Keratinocyte (primary cell): Measurements from ENCODE around the gene TMEM132D. TPM values are rescaled to one million over a fixed set of nuclear protein-coding genes. Genes with fewer than 3 reads are reported as not detected.

Source experiments
- DNase-seq: peaks from one replicate; pipeline ENCODE4 v3.0.0-alpha.2; 2011; ENCODE audit warnings: low read depth, missing footprints, low spot score
- FAIRE-seq: peaks from 2 replicates; lab custom pipeline; 2011; peaks lifted over from hg19 to GRCh38; lab: Jason Lieb, UNC
- H2AFZ ChIP-seq: 2 replicates; pipeline ENCODE4 v1.6.0; 2012; ENCODE audit warnings: low read length, control low read depth, inconsistent platforms; ENCODE audit not compliant: control insufficient read depth
- H3K27ac ChIP-seq: 2 replicates; pipeline ENCODE4 v1.5.1; 2011; ENCODE audit warnings: low read length; ENCODE audit not compliant: control insufficient read depth, insufficient read depth
- H3K27me3 ChIP-seq: 3 replicates; pipeline ENCODE4 v1.6.0; 2011; ENCODE audit warnings: low read length; ENCODE audit not compliant: control insufficient read depth, insufficient read depth; ENCODE audit errors: extremely low read depth
- H3K36me3 ChIP-seq, 2 experiments: 2 replicates in 1 of 2; 3 replicates in 1 of 2; pipeline ENCODE4 v1.5.1; 2011; ENCODE audit warnings: low read length in 2 of 2, mild to moderate bottlenecking in 1 of 2; ENCODE audit not compliant: control insufficient read depth in 2 of 2, insufficient read depth in 2 of 2; ENCODE audit errors: extremely low read depth in 1 of 2
- H3K4me1 ChIP-seq: 3 replicates; pipeline ENCODE4 v1.5.1; 2011; ENCODE audit warnings: low read length; ENCODE audit not compliant: control insufficient read depth, insufficient read depth; ENCODE audit errors: extremely low read depth
- H3K4me2 ChIP-seq: 3 replicates; pipeline ENCODE4 v1.6.0; 2011; ENCODE audit warnings: low read depth, low read length; ENCODE audit not compliant: control insufficient read depth, insufficient read depth; ENCODE audit errors: extremely low read depth
- H3K4me3 ChIP-seq, 3 experiments: fragments of 200-600 bp in 1 of 3; sonication (generic) in 1 of 3; 2 replicates in 2 of 3; 3 replicates in 1 of 3; pipeline ENCODE4 v1.5.1; 2011 to 2016; ENCODE audit warnings: low read length in 3 of 3, mild to moderate bottlenecking in 3 of 3, control low read depth in 2 of 3, inconsistent platforms in 1 of 3, low read depth in 1 of 3, mixed read lengths in 1 of 3, mixed run types in 1 of 3, moderate library complexity in 1 of 3; ENCODE audit not compliant: control insufficient read depth in 2 of 3, insufficient read depth in 2 of 3; ENCODE audit errors: extremely low read depth in 1 of 3
- H3K79me2 ChIP-seq: 2 replicates; pipeline ENCODE4 v1.6.0; 2012; ENCODE audit warnings: low read length; ENCODE audit not compliant: control insufficient read depth, insufficient read depth
- H3K9ac ChIP-seq: 3 replicates; pipeline ENCODE4 v1.6.0; 2011; ENCODE audit warnings: low read length; ENCODE audit not compliant: control insufficient read depth, insufficient read depth; ENCODE audit errors: extremely low read depth
- H3K9me1 ChIP-seq: 3 replicates; pipeline ENCODE4 v1.6.0; 2011; ENCODE audit warnings: low read length; ENCODE audit not compliant: control insufficient read depth, insufficient read depth; ENCODE audit errors: extremely low read depth
- H3K9me3 ChIP-seq: 2 replicates; pipeline ENCODE4 v1.5.1; 2012; ENCODE audit warnings: low read depth, low read length; ENCODE audit not compliant: control insufficient read depth
- H4K20me1 ChIP-seq: 3 replicates; pipeline ENCODE4 v1.6.0; 2011; ENCODE audit warnings: low read length; ENCODE audit not compliant: control insufficient read depth, insufficient read depth; ENCODE audit errors: extremely low read depth
- CTCF ChIP-seq, 3 experiments: IDR thresholded peaks in 1 of 3; conservative IDR thresholded peaks in 1 of 3; optimal IDR thresholded peaks in 1 of 3; 2 replicates in 2 of 3; 3 replicates in 1 of 3; pipeline versions ENCODE3 to v1.5.1; 2011; ENCODE audit warnings: low read length in 3 of 3, mild to moderate bottlenecking in 3 of 3, moderate library complexity in 2 of 3, control low read depth in 1 of 3, inconsistent platforms in 1 of 3; ENCODE audit not compliant: insufficient read depth in 2 of 3; ENCODE audit errors: extremely low read depth in 1 of 3
- EZH2 ChIP-seq: IDR thresholded peaks from one replicate; pipeline ENCODE4 v1.6.1; 2012; ENCODE audit warnings: inconsistent platforms, mild to moderate bottlenecking, low read length, moderate library complexity
- dilution Hi-C: fragments of 300-500 bp; cut with MboI; formaldehyde crosslinking; loops from one replicate; pipeline ENCODE4 v1.7.0; 2020; ENCODE audit warnings: low sequenced_read_pairs; ENCODE audit not compliant: extremely low pct_ligation_motif_present
- polyA plus RNA-seq, 5 experiments: library from polyadenylated mRNA; depleted of rRNA in 3 of 5; stranded (reverse) in 3 of 5; stranded (forward) in 1 of 5; unstranded in 1 of 5; fragments of >200 nt; gene quantifications; 1 replicate in 1 of 5; 2 replicates in 3 of 5; 3 replicates in 1 of 5; pipeline versions ENCODE4 v1.2.1 to v1.2.3, GENCODE V29; 2011 to 2012; ENCODE audit warnings: missing spikeins in 2 of 5, low read depth in 1 of 5, low replicate concordance in 1 of 5

The TMEM132D gene
- polyA plus RNA-seq, 1 donor (not counting 4 experiments of a cell fraction or from before 2014, with no cell fraction given): not detected

- no peaks in the 10 kb centered on the region for H3K9me3 ChIP-seq
- H2AFZ ChIP-seq: no peak overlapping the region
- DNase-seq (no peak), FAIRE-seq (no peak)
- no peak overlapping the region for H3K27ac ChIP-seq
- no peaks in the 10 kb centered on the region for H3K4me1 ChIP-seq
- no peaks in the 10 kb centered on the region for H3K36me3 ChIP-seq
- TF ChIP-seq EZH2 (no peak), CTCF (optimal IDR thresholded peaks at IDR 0.05 in 1 of 3, IDR thresholded peaks at IDR 0.05 in 1 of 3, conservative IDR thresholded peaks at IDR 0.05 in 1 of 3; ENCODE audit: extremely low read depth in 1 of 3, insufficient read depth in 2 of 3, low read length in 3 of 3) (no peak)
- no peak overlapping the region for H3K9ac ChIP-seq
- H4K20me1 ChIP-seq: no peaks in the 10 kb centered on the region
- H3K4me3 ChIP-seq: no peak overlapping the region
- no peak overlapping the region for H3K4me2 ChIP-seq
- dilution Hi-C loops: no loop called here
- no peaks in the 10 kb centered on the region for H3K79me2 ChIP-seq
- no peaks in the 10 kb centered on the region for H3K9me1 ChIP-seq
- no peaks in the 10 kb centered on the region for H3K27me3 ChIP-seq
Measured at GRCh38 chr12:129276361-129277060, 627.3 kb downstream of the TMEM132D start.

GRCh38 chr12:129269756-129270495 lies 633.9 kb downstream of the TMEM132D start:
- H3K27me3 ChIP-seq: no peaks in the 10 kb centered on the region
- no peak for FAIRE-seq
- H3K9me1 ChIP-seq: no peaks in the 10 kb centered on the region
- H3K79me2 ChIP-seq: no peaks in the 10 kb centered on the region
- H4K20me1 ChIP-seq: no peaks in the 10 kb centered on the region
- H3K4me1 ChIP-seq: no peaks in the 10 kb centered on the region
- no peaks in the 10 kb centered on the region for H3K9me3 ChIP-seq
- no peak overlapping the region for H3K4me3 ChIP-seq
- no peak overlapping the region for H3K9ac ChIP-seq
- H2AFZ ChIP-seq: no peak overlapping the region
- TF ChIP-seq CTCF (optimal IDR thresholded peaks at IDR 0.05 in 1 of 3, IDR thresholded peaks at IDR 0.05 in 1 of 3, conservative IDR thresholded peaks at IDR 0.05 in 1 of 3; ENCODE audit: extremely low read depth in 1 of 3, insufficient read depth in 2 of 3, low read length in 3 of 3): no peak
- TF ChIP-seq EZH2: no peak
- H3K4me2 ChIP-seq: no peak overlapping the region
- no peak overlapping the region for H3K27ac ChIP-seq
- no peak for DNase-seq
- dilution Hi-C loops: no loop called here
- no peaks in the 10 kb centered on the region for H3K36me3 ChIP-seq
